K562 (cell line): Measurements from ENCODE around the gene SETMAR. TPM values are rescaled to one million over a fixed set of nuclear protein-coding genes. Genes with fewer than 3 reads are reported as not detected.

Experiments used
- KDM1A ChIP-seq, 2 experiments: fragments of 450-650 bp; IDR thresholded peaks; 2 replicates each; pipeline ENCODE4 v1.6.1; 2016; ENCODE audit warnings: mild to moderate bottlenecking in 2 of 2
- KDM2B ChIP-seq: fragments of 250-450 bp; sonication (Bioruptor Pico); IDR thresholded peaks from 2 replicates; pipeline ENCODE4 v1.8.0; 2021; ENCODE audit warnings: mild to moderate bottlenecking, moderate library complexity
- KDM5B ChIP-seq: fragments of 200-600 bp; sonication (generic); IDR thresholded peaks from 2 replicates; pipeline ENCODE4 v1.6.1; 2012; ENCODE audit warnings: low read depth, mild to moderate bottlenecking, moderate library complexity, low read length, control low read depth, inconsistent platforms; ENCODE audit not compliant: insufficient replicate concordance
- MBD2 ChIP-seq: sonication (generic); IDR thresholded peaks from 2 replicates; pipeline ENCODE4 v1.6.1; 2016; ENCODE audit warnings: low read depth, borderline replicate concordance
- NFATC3 ChIP-seq: fragments of 450-650 bp; IDR thresholded peaks from 2 replicates; pipeline ENCODE4 v1.6.1; 2017; ENCODE audit warnings: mild to moderate bottlenecking
- POLR2G ChIP-seq: fragments of 200-400 bp; formaldehyde crosslinking; IDR thresholded peaks from 2 replicates; pipeline ENCODE4 v1.6.1; 2017; ENCODE audit warnings: low read depth, mild to moderate bottlenecking, antibody characterized with exemption, low read length, moderate library complexity
- RBM25 ChIP-seq: fragments of 200-400 bp; formaldehyde crosslinking; IDR thresholded peaks from 2 replicates; pipeline ENCODE4 v1.6.1; 2018; ENCODE audit warnings: low read length, low read depth, moderate library complexity; ENCODE audit not compliant: severe bottlenecking
- RBM39 ChIP-seq: fragments of 200-400 bp; formaldehyde crosslinking; optimal IDR thresholded peaks from 2 replicates; pipeline ENCODE3; 2018; ENCODE audit warnings: low read depth, low read length
- TAF15 ChIP-seq: fragments of 200-400 bp; formaldehyde crosslinking; IDR thresholded peaks from 2 replicates; pipeline ENCODE4 v1.6.1; 2017; ENCODE audit warnings: mild to moderate bottlenecking, low read depth, low read length, moderate library complexity
- TAL1 ChIP-seq: fragments of 450-650 bp; IDR thresholded peaks from 2 replicates; pipeline ENCODE4 v1.6.1; 2016; ENCODE audit warnings: mild to moderate bottlenecking
- TEAD4 ChIP-seq, 2 experiments: sonication (generic) in 1 of 2; formaldehyde crosslinking in 1 of 2; IDR thresholded peaks; 2 replicates each; pipeline versions ENCODE4 v1.6.1 to v1.8.0; 2012 to 2022; ENCODE audit warnings: borderline replicate concordance in 1 of 2, inconsistent platforms in 1 of 2, low read length in 1 of 2, mild to moderate bottlenecking in 1 of 2, missing genetic modification reagents in 1 of 2
- TSC22D4 ChIP-seq: fragments of 450-650 bp; IDR thresholded peaks from 2 replicates; pipeline ENCODE4 v1.6.1; 2016; ENCODE audit warnings: missing genetic modification characterization, missing biosample characterization, control low read depth
- ZBTB8A ChIP-seq: fragments of 450-650 bp; IDR thresholded peaks from 2 replicates; pipeline ENCODE4 v1.6.1; 2018; ENCODE audit warnings: mild to moderate bottlenecking, moderate library complexity; ENCODE audit not compliant: partially characterized antibody
- ZNF224 ChIP-seq: sonication (generic); formaldehyde crosslinking; IDR thresholded peaks from 2 replicates; pipeline ENCODE4 v1.8.0; 2022; ENCODE audit warnings: mild to moderate bottlenecking, missing genetic modification reagents
- ZNF644 ChIP-seq: fragments of 200-800 bp; sonication (Bioruptor generic); IDR thresholded peaks from 2 replicates; pipeline ENCODE4 v1.6.1; 2016; ENCODE audit warnings: low read depth, missing genetic modification characterization, missing compliant biosample characterization
- polyA plus RNA-seq, 8 experiments: library from polyadenylated mRNA; depleted of rRNA in 4 of 8; stranded (reverse) in 5 of 8; unstranded in 3 of 8; fragments of >200 nt; fragmentation: Nextera tagmentation in 2 of 8; fragmentation: Illumina TruSeq in 1 of 8; extraction: Ambion mirVana in 2 of 8; extraction: Trizol in 1 of 8; gene quantifications; 2 replicates each; pipeline versions ENCODE4 v1.2.1 to v1.2.3, GENCODE V29; 2011 to 2014; ENCODE audit warnings: inconsistent platforms in 1 of 8, missing spikeins in 1 of 8
- total RNA-seq, 7 experiments: library from RNA; depleted of rRNA in 6 of 7; stranded (reverse); fragments of >200 nt in 6 of 7; fragmentation: Illumina TruSeq in 2 of 7; extraction: Trizol in 2 of 7; gene quantifications; 2 replicates each; pipeline versions ENCODE4 v1.2.1 to v1.2.3, GENCODE V29; 2011 to 2021; ENCODE audit warnings: low replicate concordance in 1 of 7
- TF ChIP-seq, protein P1 (sequence below): fragments of 450-650 bp; formaldehyde crosslinking; IDR thresholded peaks from 2 replicates; pipeline ENCODE4 v1.4.0; 2020; ENCODE audit warnings: mild to moderate bottlenecking, moderate library complexity
- TF ChIP-seq, protein P2 (sequence below): fragments of 250-450 bp; sonication (Bioruptor Pico); IDR thresholded peaks from 2 replicates; pipeline ENCODE4 v1.8.0; 2021; ENCODE audit warnings: moderate library complexity, mild to moderate bottlenecking, inconsistent platforms
- TF ChIP-seq, protein P3 (sequence below): fragments of 450-650 bp; formaldehyde crosslinking; IDR thresholded peaks from 2 replicates; pipeline ENCODE4 v1.4.0; 2020; ENCODE audit warnings: mild to moderate bottlenecking, moderate library complexity
- TF ChIP-seq, protein P4 (sequence below): sonication (generic); formaldehyde crosslinking; IDR thresholded peaks from 2 replicates; pipeline ENCODE4 v1.8.0; 2023; ENCODE audit warnings: mild to moderate bottlenecking, missing genetic modification reagents

SETMAR gene
- total and polyA plus RNA-seq, 9 of the 15 experiments (the other 6 are each of a cell fraction or from before 2014, with no cell fraction given), result 5.5 to 25.1 (median 18.2) TPM

DNA sequence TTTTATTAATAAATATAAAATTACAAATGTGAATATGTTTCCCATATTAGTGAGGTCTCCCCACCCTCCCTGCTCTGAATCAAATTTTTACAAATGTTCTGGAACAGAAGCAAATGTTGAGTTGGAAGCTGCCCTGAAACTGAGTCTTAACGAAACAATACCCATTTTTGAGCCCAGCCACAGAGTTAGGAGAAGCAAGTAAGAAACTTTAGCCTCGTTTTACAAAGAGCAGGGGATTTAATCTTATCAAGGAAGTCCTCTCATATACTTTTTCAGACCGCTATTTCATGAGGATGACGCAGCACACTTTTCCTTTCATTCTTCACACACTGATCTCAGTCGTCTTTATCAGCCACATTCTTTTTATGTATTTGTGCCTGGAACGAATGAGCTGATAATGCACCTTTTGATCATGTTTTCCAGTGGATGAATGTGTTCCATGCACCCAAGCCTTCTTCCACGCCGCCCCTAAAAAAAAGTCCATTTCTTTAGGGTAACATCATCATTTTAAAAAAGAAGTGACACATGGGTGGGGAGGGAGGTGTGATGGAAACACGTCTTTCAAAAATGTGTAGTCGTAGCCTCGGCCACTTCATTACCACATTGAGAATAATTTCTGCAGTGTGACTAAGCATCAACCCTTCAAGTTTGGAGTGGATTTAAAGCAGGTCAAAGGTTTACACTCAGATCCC is 48.1 kb downstream of the SETMAR start (continued):
- TF ChIP-seq, protein P1, sequence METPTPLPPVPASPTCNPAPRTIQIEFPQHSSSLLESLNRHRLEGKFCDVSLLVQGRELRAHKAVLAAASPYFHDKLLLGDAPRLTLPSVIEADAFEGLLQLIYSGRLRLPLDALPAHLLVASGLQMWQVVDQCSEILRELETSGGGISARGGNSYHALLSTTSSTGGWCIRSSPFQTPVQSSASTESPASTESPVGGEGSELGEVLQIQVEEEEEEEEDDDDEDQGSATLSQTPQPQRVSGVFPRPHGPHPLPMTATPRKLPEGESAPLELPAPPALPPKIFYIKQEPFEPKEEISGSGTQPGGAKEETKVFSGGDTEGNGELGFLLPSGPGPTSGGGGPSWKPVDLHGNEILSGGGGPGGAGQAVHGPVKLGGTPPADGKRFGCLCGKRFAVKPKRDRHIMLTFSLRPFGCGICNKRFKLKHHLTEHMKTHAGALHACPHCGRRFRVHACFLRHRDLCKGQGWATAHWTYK, result peak; percentile 63; the same call in 1 of the 2 replicates
- TF ChIP-seq, protein P2, sequence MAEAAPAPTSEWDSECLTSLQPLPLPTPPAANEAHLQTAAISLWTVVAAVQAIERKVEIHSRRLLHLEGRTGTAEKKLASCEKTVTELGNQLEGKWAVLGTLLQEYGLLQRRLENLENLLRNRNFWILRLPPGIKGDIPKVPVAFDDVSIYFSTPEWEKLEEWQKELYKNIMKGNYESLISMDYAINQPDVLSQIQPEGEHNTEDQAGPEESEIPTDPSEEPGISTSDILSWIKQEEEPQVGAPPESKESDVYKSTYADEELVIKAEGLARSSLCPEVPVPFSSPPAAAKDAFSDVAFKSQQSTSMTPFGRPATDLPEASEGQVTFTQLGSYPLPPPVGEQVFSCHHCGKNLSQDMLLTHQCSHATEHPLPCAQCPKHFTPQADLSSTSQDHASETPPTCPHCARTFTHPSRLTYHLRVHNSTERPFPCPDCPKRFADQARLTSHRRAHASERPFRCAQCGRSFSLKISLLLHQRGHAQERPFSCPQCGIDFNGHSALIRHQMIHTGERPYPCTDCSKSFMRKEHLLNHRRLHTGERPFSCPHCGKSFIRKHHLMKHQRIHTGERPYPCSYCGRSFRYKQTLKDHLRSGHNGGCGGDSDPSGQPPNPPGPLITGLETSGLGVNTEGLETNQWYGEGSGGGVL, result no peak
- TF ChIP-seq TSC22D4, result no peak
- TF ChIP-seq, protein P3, sequence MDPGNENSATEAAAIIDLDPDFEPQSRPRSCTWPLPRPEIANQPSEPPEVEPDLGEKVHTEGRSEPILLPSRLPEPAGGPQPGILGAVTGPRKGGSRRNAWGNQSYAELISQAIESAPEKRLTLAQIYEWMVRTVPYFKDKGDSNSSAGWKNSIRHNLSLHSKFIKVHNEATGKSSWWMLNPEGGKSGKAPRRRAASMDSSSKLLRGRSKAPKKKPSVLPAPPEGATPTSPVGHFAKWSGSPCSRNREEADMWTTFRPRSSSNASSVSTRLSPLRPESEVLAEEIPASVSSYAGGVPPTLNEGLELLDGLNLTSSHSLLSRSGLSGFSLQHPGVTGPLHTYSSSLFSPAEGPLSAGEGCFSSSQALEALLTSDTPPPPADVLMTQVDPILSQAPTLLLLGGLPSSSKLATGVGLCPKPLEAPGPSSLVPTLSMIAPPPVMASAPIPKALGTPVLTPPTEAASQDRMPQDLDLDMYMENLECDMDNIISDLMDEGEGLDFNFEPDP (CRISPR knock-in tag), result no peak
- peak; percentile 51; the same call in 1 of the 2 replicates for TF ChIP-seq TEAD4 (IDR thresholded peaks at IDR 0.05; ENCODE audit: low read length)
- no peak for TF ChIP-seq TEAD4 (CRISPR knock-in tag; IDR thresholded peaks at IDR 0.05; ENCODE audit: borderline replicate concordance)
- no peak for TF ChIP-seq MBD2
- TF ChIP-seq ZNF224, result no peak
- no peak for TF ChIP-seq KDM2B
- TF ChIP-seq KDM5B, result no peak
- TF ChIP-seq, protein P4, sequence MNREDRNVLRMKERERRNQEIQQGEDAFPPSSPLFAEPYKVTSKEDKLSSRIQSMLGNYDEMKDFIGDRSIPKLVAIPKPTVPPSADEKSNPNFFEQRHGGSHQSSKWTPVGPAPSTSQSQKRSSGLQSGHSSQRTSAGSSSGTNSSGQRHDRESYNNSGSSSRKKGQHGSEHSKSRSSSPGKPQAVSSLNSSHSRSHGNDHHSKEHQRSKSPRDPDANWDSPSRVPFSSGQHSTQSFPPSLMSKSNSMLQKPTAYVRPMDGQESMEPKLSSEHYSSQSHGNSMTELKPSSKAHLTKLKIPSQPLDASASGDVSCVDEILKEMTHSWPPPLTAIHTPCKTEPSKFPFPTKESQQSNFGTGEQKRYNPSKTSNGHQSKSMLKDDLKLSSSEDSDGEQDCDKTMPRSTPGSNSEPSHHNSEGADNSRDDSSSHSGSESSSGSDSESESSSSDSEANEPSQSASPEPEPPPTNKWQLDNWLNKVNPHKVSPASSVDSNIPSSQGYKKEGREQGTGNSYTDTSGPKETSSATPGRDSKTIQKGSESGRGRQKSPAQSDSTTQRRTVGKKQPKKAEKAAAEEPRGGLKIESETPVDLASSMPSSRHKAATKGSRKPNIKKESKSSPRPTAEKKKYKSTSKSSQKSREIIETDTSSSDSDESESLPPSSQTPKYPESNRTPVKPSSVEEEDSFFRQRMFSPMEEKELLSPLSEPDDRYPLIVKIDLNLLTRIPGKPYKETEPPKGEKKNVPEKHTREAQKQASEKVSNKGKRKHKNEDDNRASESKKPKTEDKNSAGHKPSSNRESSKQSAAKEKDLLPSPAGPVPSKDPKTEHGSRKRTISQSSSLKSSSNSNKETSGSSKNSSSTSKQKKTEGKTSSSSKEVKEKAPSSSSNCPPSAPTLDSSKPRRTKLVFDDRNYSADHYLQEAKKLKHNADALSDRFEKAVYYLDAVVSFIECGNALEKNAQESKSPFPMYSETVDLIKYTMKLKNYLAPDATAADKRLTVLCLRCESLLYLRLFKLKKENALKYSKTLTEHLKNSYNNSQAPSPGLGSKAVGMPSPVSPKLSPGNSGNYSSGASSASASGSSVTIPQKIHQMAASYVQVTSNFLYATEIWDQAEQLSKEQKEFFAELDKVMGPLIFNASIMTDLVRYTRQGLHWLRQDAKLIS, result no peak
- no peak for TF ChIP-seq NFATC3
- TF ChIP-seq RBM25, result no peak
- TF ChIP-seq TAF15, result no peak
- no peak for TF ChIP-seq ZNF644 (tag)
- no peak for TF ChIP-seq POLR2G
- TF ChIP-seq RBM39, result no peak
- no peak for TF ChIP-seq ZBTB8A
- peak in 1 of 2 experiments; percentile 51; a peak in 2 of 4 replicates for TF ChIP-seq KDM1A (IDR thresholded peaks at IDR 0.05)
- no peak; the same call in 1 of the 2 replicates for TF ChIP-seq TAL1
